HepG2 (cell line): Measurements from ENCODE around the gene TBXAS1. TPM values are rescaled to one million over a fixed set of nuclear protein-coding genes. Genes with fewer than 3 reads are reported as not detected.

Experiments used
- ATAC-seq: fragments of 200-7000 bp; cut with Tn5 transposase; 3 replicates; pipeline ENCODE4 v1.9.1; 2020; ENCODE audit warnings: mild to moderate bottlenecking, moderate library complexity
- BruUV-seq: library from RNA; stranded (reverse); fragments of 400-500 nt; replicated peaks from 2 replicates; lab custom pipeline; 2021; lab: Mats Ljungman, UMichigan
- CTCF ChIA-PET: fragments of 300-600 bp; formaldehyde crosslinking; extraction: SDS; loops from one replicate; lab custom pipeline; 2021; ENCODE audit warnings: low total read pairs, inconsistent platforms, low intra/inter-chr PET ratio; lab: Yijun Ruan, JAX
- POLR2A ChIA-PET: fragments of 350-600 bp; sonication (Branson Sonifier 250); formaldehyde crosslinking; loops from one replicate; lab custom pipeline; 2020; ENCODE audit warnings: antibody characterized with exemption, inconsistent platforms; lab: Yijun Ruan, JAX
- DNase-seq: peaks from one replicate; pipeline ENCODE4 v3.0.0-alpha.2; 2015; ENCODE audit warnings: low spot score
- FAIRE-seq: peaks from 3 replicates; lab custom pipeline; 2011; peaks lifted over from hg19 to GRCh38; lab: Jason Lieb, UNC
- H2AFZ ChIP-seq: one replicate; pipeline ENCODE4 v1.6.1; 2011; ENCODE audit warnings: low read length, inconsistent platforms
- H3K27ac ChIP-seq: fragments of 300-600 bp; 3 replicates; pipeline ENCODE4 v1.8.0; 2011; ENCODE audit warnings: mixed run types, mild to moderate bottlenecking, mixed read lengths, low read length, inconsistent platforms; ENCODE audit not compliant: insufficient read depth; ENCODE audit errors: extremely low read length
- H3K27me3 ChIP-seq, 2 experiments: fragments of 200-600 bp in 1 of 2; 2 replicates in 1 of 2; 3 replicates in 1 of 2; pipeline versions ENCODE4 v1.6.0 to v1.8.0; 2011; ENCODE audit warnings: low read length in 2 of 2, mild to moderate bottlenecking in 2 of 2, moderate library complexity in 2 of 2, inconsistent platforms in 1 of 2; ENCODE audit not compliant: insufficient read depth in 2 of 2, control insufficient read depth in 1 of 2
- H3K36me3 ChIP-seq, 2 experiments: fragments of 200-600 bp in 1 of 2; replicated peaks in 1 of 2; 2 replicates in 1 of 2; 3 replicates in 1 of 2; pipeline versions ENCODE4 v1.5.1 to v1.8.0; 2011; ENCODE audit warnings: low read length in 2 of 2, inconsistent platforms in 1 of 2; ENCODE audit not compliant: insufficient read depth in 2 of 2, control insufficient read depth in 1 of 2
- H3K4me1 ChIP-seq: 2 replicates; pipeline ENCODE4 v1.5.1; 2012; ENCODE audit warnings: low read length, inconsistent platforms; ENCODE audit not compliant: insufficient read depth
- H3K4me2 ChIP-seq: 2 replicates; pipeline ENCODE4 v1.6.0; 2011; ENCODE audit warnings: low read depth, low read length, inconsistent platforms
- H3K4me3 ChIP-seq, 3 experiments: fragments of 200-600 bp in 1 of 3; sonication (generic), shearing (Covaris generic) in 1 of 3; replicated peaks in 1 of 3; 2 replicates each; pipeline ENCODE4 v1.5.1; 2011 to 2016; ENCODE audit warnings: low read length in 3 of 3, inconsistent platforms in 2 of 3, low read depth in 2 of 3, mild to moderate bottlenecking in 2 of 3, control low read depth in 1 of 3, mixed read lengths in 1 of 3; ENCODE audit not compliant: insufficient read depth in 1 of 3
- H3K79me2 ChIP-seq: one replicate; pipeline ENCODE4 v1.6.1; 2011; ENCODE audit warnings: low read length, inconsistent platforms; ENCODE audit not compliant: insufficient read depth
- H3K9ac ChIP-seq: 2 replicates; pipeline ENCODE4 v1.6.0; 2011; ENCODE audit warnings: mild to moderate bottlenecking, low read depth, low read length, inconsistent platforms; ENCODE audit not compliant: insufficient read depth
- H3K9me3 ChIP-seq: 2 replicates; pipeline ENCODE4 v1.5.1; 2012; ENCODE audit warnings: mild to moderate bottlenecking, low read length
- H4K20me1 ChIP-seq: 2 replicates; pipeline ENCODE4 v1.6.0; 2011; ENCODE audit warnings: inconsistent platforms, mild to moderate bottlenecking, low read length, moderate library complexity; ENCODE audit not compliant: insufficient read depth
- CBFB ChIP-seq: sonication (generic); formaldehyde crosslinking; IDR thresholded peaks from 2 replicates; pipeline ENCODE4 v1.4.0; 2020; ENCODE audit warnings: missing genetic modification reagents
- HNRNPL ChIP-seq: fragments of 200-400 bp; formaldehyde crosslinking; IDR thresholded peaks from 2 replicates; pipeline ENCODE4 v1.6.1; 2017; ENCODE audit warnings: mild to moderate bottlenecking, low read depth, low read length
- ZFP90 ChIP-seq: sonication (generic); formaldehyde crosslinking; IDR thresholded peaks from 2 replicates; pipeline ENCODE4 v1.8.0; 2022; ENCODE audit warnings: missing genetic modification reagents, mild to moderate bottlenecking, inconsistent platforms, borderline replicate concordance
- ZNF180 ChIP-seq: sonication (generic); formaldehyde crosslinking; IDR thresholded peaks from 2 replicates; pipeline ENCODE4 v1.4.0; 2020; ENCODE audit warnings: low read depth, missing genetic modification reagents, borderline replicate concordance
- ZNF616 ChIP-seq: sonication (generic); formaldehyde crosslinking; IDR thresholded peaks from 2 replicates; pipeline ENCODE4 v1.5.0; 2020; ENCODE audit warnings: low read depth, mild to moderate bottlenecking, missing genetic modification reagents
- WGBS: methylation state at CpG from one replicate; pipeline ENCODE4 v1.1.6; 2017; ENCODE audit warnings: low lambda C conversion rate; 5-methylcytosine and 5-hydroxymethylcytosine counted together
- in situ Hi-C: cut with HindIII; loops from 2 replicates; pipeline ENCODE4 v1.10.0; 2017; ENCODE audit warnings: low pct_unique_long_range_greater_than_20kb; ENCODE audit not compliant: extremely low pct_ligation_motif_present
- intact Hi-C: fragments of 100-400 bp; cut with micrococcal nuclease; formaldehyde crosslinking; loops from one replicate; pipeline ENCODE4 v1.10.0; 2022; ENCODE audit not compliant: unreplicated experiment
- polyA plus RNA-seq, 8 experiments: library from polyadenylated mRNA; depleted of rRNA in 3 of 8; stranded (reverse) in 7 of 8; unstranded in 1 of 8; fragments of >200 nt; fragmentation: Illumina TruSeq in 4 of 8; extraction: Trizol in 4 of 8; gene quantifications; 2 replicates each; pipeline versions ENCODE4 v1.2.1 to v1.2.3, GENCODE V29; 2011 to 2016; ENCODE audit warnings: low read depth in 4 of 8, missing spikeins in 1 of 8, mixed read lengths in 1 of 8; ENCODE audit not compliant: insufficient read depth in 1 of 8
- total RNA-seq, 5 experiments: library from RNA; depleted of rRNA; stranded (reverse); fragments of >200 nt; fragmentation: Illumina TruSeq; extraction: Trizol; gene quantifications; 2 replicates each; pipeline ENCODE4 v1.2.3, GENCODE V29; 2016; ENCODE audit warnings: low read depth in 1 of 5

Gene TBXAS1
- total and polyA plus RNA-seq, 2 of the 13 experiments (the other 11 are each of a cell fraction or from before 2014, with no cell fraction given) = 4.0 to 4.9 TPM

GRCh38 chr7:139931190-139931934, 102.3 kb downstream of the TBXAS1 start:
- no peak overlapping the region for H3K4me3 ChIP-seq
- H4K20me1 ChIP-seq = no peaks in the 10 kb centered on the region
- H3K27ac ChIP-seq = no peak overlapping the region
- no peaks in the 10 kb centered on the region for H3K36me3 ChIP-seq
- H2AFZ ChIP-seq = no peak overlapping the region
- H3K79me2 ChIP-seq = no peaks in the 10 kb centered on the region
- DNase-seq (no peak), ATAC-seq (no peak)
- no peak overlapping the region for H3K4me2 ChIP-seq
- CTCF ChIA-PET = no interaction called here
- POLR2A ChIA-PET = no interaction called here
- H3K4me1 ChIP-seq = peaks cover 5% of the 10 kb centered on the region; the same call in 1 of the 2 replicates
- TF ChIP-seq CBFB (CRISPR knock-in tag) (no peak), ZNF616 (CRISPR knock-in tag) (no peak), ZFP90 (CRISPR knock-in tag) (no peak), ZNF180 (no peak)
- TF ChIP-seq, all 625 proteins: peak for 0
- Histone ChIP-seq H3K9me3 (no peaks in the 10 kb centered on the region), H3K27me3 (no peaks in the 10 kb centered on the region), H3K9ac (no peak overlapping the region)
- no TSS peak for BruUV-seq
- in situ Hi-C loops = no loop called here
- intact Hi-C loops = no loop called here
- WGBS = 40% methylated on average over 8 of the region's 8 CpGs
- FAIRE-seq = no peak

DNA sequence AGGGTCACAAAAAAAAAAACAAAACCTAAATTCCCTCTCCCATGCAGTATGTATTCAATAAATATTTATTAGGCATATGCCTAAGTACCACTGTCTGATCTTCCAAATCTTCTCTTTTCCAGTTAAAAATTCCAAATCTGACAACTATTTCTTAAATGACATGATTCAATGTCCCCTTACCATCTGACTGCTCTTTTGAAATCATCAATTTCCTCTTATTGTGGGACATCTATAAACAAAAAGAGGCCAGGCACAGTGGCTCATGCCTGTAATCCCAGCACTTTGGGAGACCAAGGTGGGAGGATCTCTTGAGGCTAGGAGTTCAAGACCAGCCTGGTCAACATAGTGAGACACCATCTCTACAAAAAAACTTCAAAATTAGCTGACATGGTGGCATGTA, 103.5 kb downstream of the TBXAS1 start:
- no peak for TF ChIP-seq HNRNPL
- no peak for ATAC-seq
- Histone ChIP-seq H3K36me3 (no peaks in the 10 kb centered on the region), H2AFZ (no peak overlapping the region), H3K27ac (no peak overlapping the region), H4K20me1 (no peaks in the 10 kb centered on the region), H3K9ac (no peak overlapping the region), H3K4me2 (no peak overlapping the region), H3K27me3 (no peaks in the 10 kb centered on the region), H3K9me3 (no peaks in the 10 kb centered on the region), H3K4me3 (no peak overlapping the region), H3K4me1 (peaks cover 14% of the 10 kb centered on the region; the same call in 1 of the 2 replicates), H3K79me2 (no peaks in the 10 kb centered on the region)
- in situ Hi-C loops = no loop called here
- intact Hi-C loops = no loop called here
- DNase-seq = no peak
- no peak for FAIRE-seq
- ChIA-PET CTCF (no interaction called here), POLR2A (interaction anchor here (0.7 kb wide), 1 partner anchor 38 kb away, joined by 3 read pairs; no protein-coding TSS in a partner anchor)
- BruUV-seq = no TSS peak
